Activated naive CD8-positive, alpha-beta T cell treated with anti-CD3 and anti-CD28 coated beads for 36 hours (primary cell): ENCODE data around the gene CCDC88C. TPM values are rescaled to one million over a fixed set of nuclear protein-coding genes. Genes with fewer than 3 reads are reported as not detected.

ENCODE experiments used
- DNase-seq: peaks from one replicate; pipeline ENCODE4 v3.0.0; 2021
- H3K27ac Mint-ChIP-seq: one replicate; pipeline ENCODE4 v1.8.0; 2022; ENCODE audit warnings: mild to moderate bottlenecking, moderate library complexity, mixed read lengths
- H3K27me3 Mint-ChIP-seq: one replicate; pipeline ENCODE4 v1.8.0; 2022; ENCODE audit warnings: mild to moderate bottlenecking, mixed read lengths
- H3K36me3 Mint-ChIP-seq: one replicate; pipeline ENCODE4 v1.8.0; 2021; ENCODE audit warnings: mild to moderate bottlenecking, mixed read lengths
- H3K4me1 Mint-ChIP-seq: one replicate; pipeline ENCODE4 v1.8.0; 2021; ENCODE audit warnings: mixed read lengths
- H3K4me3 Mint-ChIP-seq: one replicate; pipeline ENCODE4 v1.8.0; 2022; ENCODE audit warnings: mild to moderate bottlenecking, moderate library complexity, mixed read lengths
- H3K9me3 Mint-ChIP-seq: one replicate; pipeline ENCODE4 v1.8.0; 2022; ENCODE audit warnings: mixed read lengths
- total RNA-seq, 2 experiments: library from RNA; stranded (reverse); gene quantifications; one replicate each; pipeline ENCODE4 v1.2.3, GENCODE V29; 2021

The CCDC88C gene
- total RNA-seq, 2 experiments from 2014 or later = 55.1 to 56.7 TPM

GRCh38 chr14:91307046-91307445 is 110.6 kb downstream of the CCDC88C start:
- peaks cover 54% of the 10 kb centered on the region for H3K4me1 Mint-ChIP-seq
- no peak overlapping the region for H3K27ac Mint-ChIP-seq
- H3K4me3 Mint-ChIP-seq = no peak overlapping the region

GRCh38 chr14:91306547-91306946 is 111.1 kb downstream of the CCDC88C start:
- Mint-ChIP-seq H3K9me3 (no peaks in the 10 kb centered on the region), H3K4me1 (peaks cover 57% of the 10 kb centered on the region), H3K27me3 (no peaks in the 10 kb centered on the region), H3K27ac (peak overlapping the region; percentile 55), H3K4me3 (no peak overlapping the region), H3K36me3 (peaks cover 54% of the 10 kb centered on the region)
- DNase-seq = no peak

More at GRCh38 chr14:91307046-91307445, 110.6 kb downstream of the CCDC88C start:
- no peaks in the 10 kb centered on the region for H3K9me3 Mint-ChIP-seq
- no peaks in the 10 kb centered on the region for H3K27me3 Mint-ChIP-seq
- peaks cover 52% of the 10 kb centered on the region for H3K36me3 Mint-ChIP-seq
- no peak for DNase-seq

- Mint-ChIP-seq H3K27ac (peak overlapping the region; percentile 71), H3K27me3 (no peaks in the 10 kb centered on the region), H3K4me3 (no peak overlapping the region), H3K9me3 (no peaks in the 10 kb centered on the region), H3K4me1 (peaks cover 55% of the 10 kb centered on the region), H3K36me3 (peaks cover 53% of the 10 kb centered on the region)
- DNase-seq = no peak
These were observed 111.8 kb downstream of the CCDC88C start for GRCh38 chr14:91305650-91306431.

GRCh38 chr14:91303924-91304229 is 113.7 kb downstream of the CCDC88C start:
- no peaks in the 10 kb centered on the region for H3K9me3 Mint-ChIP-seq
- no peak overlapping the region for H3K4me3 Mint-ChIP-seq
- H3K36me3 Mint-ChIP-seq = peaks cover 63% of the 10 kb centered on the region
- peak overlapping the region; percentile 87 for H3K27ac Mint-ChIP-seq
- DNase-seq = no peak
- peaks cover 62% of the 10 kb centered on the region for H3K4me1 Mint-ChIP-seq
- no peaks in the 10 kb centered on the region for H3K27me3 Mint-ChIP-seq

- Mint-ChIP-seq H3K27ac (peak overlapping the region; percentile 87), H3K4me3 (peak overlapping the region; percentile 49), H3K9me3 (no peaks in the 10 kb centered on the region), H3K36me3 (peaks cover 64% of the 10 kb centered on the region), H3K27me3 (no peaks in the 10 kb centered on the region), H3K4me1 (peaks cover 63% of the 10 kb centered on the region)
- DNase-seq = peak; percentile 75
These were observed 114.3 kb downstream of the CCDC88C start for GRCh38 chr14:91303091-91303923.

GRCh38 chr14:91302391-91302790 is 115.2 kb downstream of the CCDC88C start:
- Mint-ChIP-seq H3K27me3 (no peaks in the 10 kb centered on the region), H3K36me3 (peaks cover 57% of the 10 kb centered on the region), H3K4me3 (peak overlapping the region; percentile 49), H3K27ac (peak overlapping the region; percentile 87), H3K9me3 (no peaks in the 10 kb centered on the region), H3K4me1 (peaks cover 61% of the 10 kb centered on the region)
- peak; percentile 38 for DNase-seq

GRCh38 chr14:91300957-91301356 is 116.7 kb downstream of the CCDC88C start:
- peak overlapping the region; percentile 87 for H3K27ac Mint-ChIP-seq
- peaks cover 54% of the 10 kb centered on the region for H3K4me1 Mint-ChIP-seq
- no peak for DNase-seq
- H3K27me3 Mint-ChIP-seq = no peaks in the 10 kb centered on the region
- no peaks in the 10 kb centered on the region for H3K9me3 Mint-ChIP-seq
- no peak overlapping the region for H3K4me3 Mint-ChIP-seq
- H3K36me3 Mint-ChIP-seq = peaks cover 63% of the 10 kb centered on the region

GRCh38 chr14:91300283-91300895 is 117.2 kb downstream of the CCDC88C start:
- DNase-seq = no peak
- Mint-ChIP-seq H3K4me1 (peaks cover 52% of the 10 kb centered on the region), H3K36me3 (peaks cover 59% of the 10 kb centered on the region), H3K27me3 (no peaks in the 10 kb centered on the region), H3K27ac (peak overlapping the region; percentile 87), H3K9me3 (no peaks in the 10 kb centered on the region), H3K4me3 (no peak overlapping the region)

- no peaks in the 10 kb centered on the region for H3K27me3 Mint-ChIP-seq
- H3K27ac Mint-ChIP-seq = peak overlapping the region; percentile 87
- peaks cover 49% of the 10 kb centered on the region for H3K4me1 Mint-ChIP-seq
- no peaks in the 10 kb centered on the region for H3K9me3 Mint-ChIP-seq
- H3K4me3 Mint-ChIP-seq = peak overlapping the region; percentile 7
- peak; percentile 54 for DNase-seq
- H3K36me3 Mint-ChIP-seq = peaks cover 49% of the 10 kb centered on the region
These were observed 118.2 kb downstream of the CCDC88C start for GRCh38 chr14:91299121-91300115.

- Mint-ChIP-seq H3K9me3 (no peaks in the 10 kb centered on the region), H3K4me3 (no peak overlapping the region), H3K27ac (peak overlapping the region; percentile 87), H3K36me3 (peaks cover 55% of the 10 kb centered on the region), H3K27me3 (no peaks in the 10 kb centered on the region), H3K4me1 (peaks cover 47% of the 10 kb centered on the region)
- DNase-seq = no peak
These were observed 119.0 kb downstream of the CCDC88C start for GRCh38 chr14:91298576-91298975.

GRCh38 chr14:91297081-91297711 is 120.4 kb downstream of the CCDC88C start:
- Mint-ChIP-seq H3K27me3 (no peaks in the 10 kb centered on the region), H3K9me3 (no peaks in the 10 kb centered on the region), H3K36me3 (peaks cover 61% of the 10 kb centered on the region), H3K4me1 (peaks cover 42% of the 10 kb centered on the region), H3K27ac (peak overlapping the region; percentile 63), H3K4me3 (no peak overlapping the region)
- DNase-seq = no peak

GRCh38 chr14:91295851-91296796 is 121.5 kb downstream of the CCDC88C start:
- Mint-ChIP-seq H3K27me3 (no peaks in the 10 kb centered on the region), H3K4me3 (no peak overlapping the region), H3K27ac (peak overlapping the region; percentile 71), H3K9me3 (no peaks in the 10 kb centered on the region), H3K4me1 (peaks cover 36% of the 10 kb centered on the region), H3K36me3 (peaks cover 53% of the 10 kb centered on the region)
- no peak for DNase-seq

GRCh38 chr14:91295276-91295845 is 122.3 kb downstream of the CCDC88C start:
- Mint-ChIP-seq H3K4me1 (peaks cover 29% of the 10 kb centered on the region), H3K9me3 (no peaks in the 10 kb centered on the region), H3K27ac (no peak overlapping the region), H3K4me3 (no peak overlapping the region), H3K36me3 (peaks cover 45% of the 10 kb centered on the region), H3K27me3 (no peaks in the 10 kb centered on the region)
- no peak for DNase-seq
